HCT116 (cell line): Measurements from ENCODE around the gene ORM1. TPM values are rescaled to one million over a fixed set of nuclear protein-coding genes. Genes with fewer than 3 reads are reported as not detected.

ENCODE experiments used
- ATAC-seq: fragments of 200-7000 bp; cut with Tn5 transposase; 2 replicates; pipeline ENCODE4 v1.9.1; 2020; ENCODE audit warnings: mild to moderate bottlenecking, moderate library complexity
- BruUV-seq: library from RNA; stranded (reverse); fragments of 400-500 nt; replicated peaks from 2 replicates; lab custom pipeline; 2021; lab: Mats Ljungman, UMichigan
- CTCF ChIA-PET: fragments of 300-600 bp; sonication (Branson Sonifier 250); formaldehyde crosslinking; loops from one replicate; lab custom pipeline; 2021; ENCODE audit warnings: antibody characterized with exemption; lab: Charles Lee
- POLR2A ChIA-PET: fragments of 300-600, 350-600 bp; sonication (Branson Sonifier 250); formaldehyde crosslinking; loops from one replicate; lab custom pipeline; 2021; ENCODE audit warnings: antibody characterized with exemption; lab: Charles Lee
- RAD21 ChIA-PET, 2 experiments: fragments of 300-600 bp; sonication (Branson Sonifier 250); formaldehyde crosslinking; loops; one replicate each; lab custom pipeline; 2023; ENCODE audit warnings: low total read pairs in 2 of 2; ENCODE audit not compliant: uncharacterized antibody in 2 of 2, unreplicated experiment in 2 of 2, low non-redundant PET in 1 of 2; lab: Charles Lee
- DNase-seq: peaks from one replicate; pipeline ENCODE4 v3.0.0-alpha.2; 2010; ENCODE audit warnings: low read depth, low spot score
- H2AFZ ChIP-seq: fragments of 200-600 bp; shearing (Covaris generic), sonication (generic); 2 replicates; pipeline ENCODE4 v1.6.1; 2017; ENCODE audit warnings: low read depth, mixed run types, mixed read lengths, antibody characterized with exemption, low read length; ENCODE audit not compliant: poor library complexity, severe bottlenecking
- H3K27ac ChIP-seq: 2 replicates; pipeline ENCODE4 v1.5.1; 2012; ENCODE audit warnings: low read depth, low read length
- H3K27me3 ChIP-seq: fragments of 200-600 bp; sonication (generic); 2 replicates; pipeline ENCODE4 v1.6.1; 2016; ENCODE audit warnings: mixed run types, low read length, mixed read lengths; ENCODE audit not compliant: insufficient read depth
- H3K36me3 ChIP-seq, 2 experiments: fragments of 200-500 bp in 1 of 2; fragments of 200-600 bp in 1 of 2; sonication (Bioruptor generic) in 1 of 2; sonication (generic) in 1 of 2; 2 replicates each; pipeline versions ENCODE4 v1.5.1 to v1.6.1; 2014 to 2016; ENCODE audit warnings: low read length in 2 of 2, inconsistent platforms in 1 of 2, mixed read lengths in 1 of 2, mixed run types in 1 of 2; ENCODE audit not compliant: insufficient read depth in 2 of 2, control insufficient read depth in 1 of 2
- H3K4me1 ChIP-seq, 2 experiments: fragments of 200-600 bp in 1 of 2; sonication (generic) in 1 of 2; 2 replicates each; pipeline versions ENCODE4 v1.5.1 to v1.6.1; 2012 to 2017; ENCODE audit warnings: low read length in 2 of 2, inconsistent platforms in 1 of 2, mild to moderate bottlenecking in 1 of 2, mixed read lengths in 1 of 2, mixed run types in 1 of 2, moderate library complexity in 1 of 2; ENCODE audit not compliant: insufficient read depth in 2 of 2, control insufficient read depth in 1 of 2
- H3K4me2 ChIP-seq: fragments of 200-600 bp; sonication (generic); 2 replicates; pipeline ENCODE4 v1.6.1; 2017; ENCODE audit warnings: mixed run types, low read length, mixed read lengths
- H3K4me3 ChIP-seq, 2 experiments: fragments of 200-600 bp in 1 of 2; sonication (generic) in 1 of 2; replicated peaks in 1 of 2; 2 replicates each; pipeline ENCODE4 v1.5.1; 2011 to 2016; ENCODE audit warnings: low read length in 2 of 2, control low read depth in 1 of 2, low read depth in 1 of 2, mild to moderate bottlenecking in 1 of 2, mixed read lengths in 1 of 2, mixed run types in 1 of 2
- H3K79me2 ChIP-seq: fragments of 200-600 bp; sonication (generic); 2 replicates; pipeline ENCODE4 v1.6.1; 2017; ENCODE audit warnings: mild to moderate bottlenecking, mixed run types, low read length, moderate library complexity, mixed read lengths; ENCODE audit not compliant: insufficient read depth
- H3K9ac ChIP-seq: fragments of 200-600 bp; sonication (generic); 2 replicates; pipeline ENCODE4 v1.6.1; 2016; ENCODE audit warnings: low read length, mixed read lengths
- H3K9me2 ChIP-seq: fragments of 200-600 bp; sonication (generic), shearing (Covaris generic); 2 replicates; pipeline ENCODE4 v1.6.1; 2017; ENCODE audit warnings: mixed run types, mild to moderate bottlenecking, moderate library complexity; ENCODE audit not compliant: insufficient read depth
- H3K9me3 ChIP-seq, 2 experiments: fragments of 200-500 bp in 1 of 2; fragments of 200-600 bp in 1 of 2; sonication (Bioruptor generic) in 1 of 2; sonication (generic) in 1 of 2; 2 replicates each; pipeline ENCODE4 v1.6.1; 2014 to 2017; ENCODE audit warnings: low read length in 2 of 2, mixed read lengths in 2 of 2, inconsistent platforms in 1 of 2, low read depth in 1 of 2, mild to moderate bottlenecking in 1 of 2, mixed run types in 1 of 2, moderate library complexity in 1 of 2; ENCODE audit not compliant: control insufficient read depth in 1 of 2, insufficient read depth in 1 of 2
- H4K20me1 ChIP-seq: fragments of 200-600 bp; sonication (generic), shearing (Covaris generic); 2 replicates; pipeline ENCODE4 v1.6.1; 2017; ENCODE audit warnings: mixed run types, mild to moderate bottlenecking, moderate library complexity; ENCODE audit not compliant: insufficient read depth
- CBX3 ChIP-seq: IDR thresholded peaks from 2 replicates; pipeline ENCODE4 v1.6.1; 2012; ENCODE audit warnings: low read depth
- CEBPB ChIP-seq: IDR thresholded peaks from 2 replicates; pipeline ENCODE4 v1.6.1; 2012; ENCODE audit warnings: low read depth
- EGR1 ChIP-seq: IDR thresholded peaks from 2 replicates; pipeline ENCODE4 v1.6.1; 2012; ENCODE audit warnings: low read depth
- EZH2phosphoT487 ChIP-seq: fragments of 200-600 bp; IDR thresholded peaks from 2 replicates; pipeline ENCODE4 v1.6.1; 2018; ENCODE audit warnings: antibody characterized with exemption, borderline replicate concordance
- FOSL1 ChIP-seq: IDR thresholded peaks from 2 replicates; pipeline ENCODE4 v1.6.1; 2012; ENCODE audit warnings: low read depth
- JUND ChIP-seq: IDR thresholded peaks from 2 replicates; pipeline ENCODE4 v1.6.1; 2012
- POLR2A ChIP-seq: IDR thresholded peaks from 2 replicates; pipeline ENCODE4 v1.7.0; 2011; ENCODE audit warnings: borderline replicate concordance; ENCODE audit not compliant: insufficient read depth, insufficient read length; ENCODE audit errors: extremely low read depth
- POLR2AphosphoS5 ChIP-seq: IDR thresholded peaks from 2 replicates; pipeline ENCODE4 v1.6.1; 2011; ENCODE audit warnings: mild to moderate bottlenecking, low read depth, low read length, moderate library complexity
- RAD21 ChIP-seq: IDR thresholded peaks from 2 replicates; pipeline ENCODE4 v1.6.1; 2012; ENCODE audit warnings: low read depth, mild to moderate bottlenecking
- YY1 ChIP-seq: IDR thresholded peaks from 2 replicates; pipeline ENCODE4 v1.6.1; 2011; ENCODE audit warnings: low read length, low read depth, moderate library complexity, mild to moderate bottlenecking; ENCODE audit not compliant: insufficient replicate concordance; ENCODE audit errors: extremely low read depth
- ZNF274 ChIP-seq: fragments of 200-500 bp; sonication (Bioruptor generic); IDR thresholded peaks from 2 replicates; pipeline ENCODE4 v1.6.1; 2014; ENCODE audit warnings: mild to moderate bottlenecking, low read depth, low read length, inconsistent platforms
- intact Hi-C: fragments of 100-400 bp; cut with micrococcal nuclease; formaldehyde crosslinking; loops from 2 replicates; pipeline ENCODE4 v1.10.0; 2022
- total RNA-seq: library from RNA; stranded (reverse); gene quantifications from one replicate; pipeline ENCODE4 v1.2.1, GENCODE V29; 2021; ENCODE audit not compliant: unreplicated experiment
- TF ChIP-seq, protein P1 (sequence below): IDR thresholded peaks from 2 replicates; pipeline ENCODE4 v1.6.1; 2012
- TF ChIP-seq, protein P2 (sequence below): IDR thresholded peaks from 2 replicates; pipeline ENCODE4 v1.6.1; 2012; ENCODE audit warnings: low read depth
- TF ChIP-seq, protein P3 (sequence below): IDR thresholded peaks from 2 replicates; pipeline ENCODE4 v1.6.1; 2011; ENCODE audit warnings: mild to moderate bottlenecking, low read length, moderate library complexity; ENCODE audit not compliant: insufficient replicate concordance; ENCODE audit errors: extremely low read depth
- TF ChIP-seq, protein P4 (sequence below): IDR thresholded peaks from 2 replicates; pipeline ENCODE4 v1.6.1; 2012

ORM1 gene
- total RNA-seq, 1 experiment from 2014 or later = 5.6 TPM

DNA sequence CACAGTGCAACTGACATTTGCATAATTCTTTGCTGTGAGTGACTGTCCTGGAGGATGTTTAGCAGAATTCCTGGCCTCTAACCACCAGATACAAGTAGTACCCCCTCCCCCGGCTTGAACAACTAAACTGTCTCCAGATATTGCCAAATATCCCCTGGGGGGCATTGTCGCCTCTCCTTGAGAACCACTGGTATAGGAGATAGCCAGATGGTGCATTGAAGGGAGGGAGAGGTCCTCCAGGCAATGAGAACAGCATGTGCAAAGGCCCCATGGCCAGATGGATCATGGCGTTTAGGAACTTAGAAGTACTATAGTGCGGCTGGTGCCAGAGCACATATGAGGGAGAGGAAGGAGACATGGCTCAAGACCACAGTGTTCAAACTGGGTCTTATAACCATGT lies 18.9 kb upstream of the ORM1 start (continued):
- TF ChIP-seq EGR1 = no peak
- no peak for TF ChIP-seq POLR2A
- no peak for TF ChIP-seq YY1
- no peak for TF ChIP-seq FOSL1
- TF ChIP-seq, all 23 proteins: peak for 0

DNA sequence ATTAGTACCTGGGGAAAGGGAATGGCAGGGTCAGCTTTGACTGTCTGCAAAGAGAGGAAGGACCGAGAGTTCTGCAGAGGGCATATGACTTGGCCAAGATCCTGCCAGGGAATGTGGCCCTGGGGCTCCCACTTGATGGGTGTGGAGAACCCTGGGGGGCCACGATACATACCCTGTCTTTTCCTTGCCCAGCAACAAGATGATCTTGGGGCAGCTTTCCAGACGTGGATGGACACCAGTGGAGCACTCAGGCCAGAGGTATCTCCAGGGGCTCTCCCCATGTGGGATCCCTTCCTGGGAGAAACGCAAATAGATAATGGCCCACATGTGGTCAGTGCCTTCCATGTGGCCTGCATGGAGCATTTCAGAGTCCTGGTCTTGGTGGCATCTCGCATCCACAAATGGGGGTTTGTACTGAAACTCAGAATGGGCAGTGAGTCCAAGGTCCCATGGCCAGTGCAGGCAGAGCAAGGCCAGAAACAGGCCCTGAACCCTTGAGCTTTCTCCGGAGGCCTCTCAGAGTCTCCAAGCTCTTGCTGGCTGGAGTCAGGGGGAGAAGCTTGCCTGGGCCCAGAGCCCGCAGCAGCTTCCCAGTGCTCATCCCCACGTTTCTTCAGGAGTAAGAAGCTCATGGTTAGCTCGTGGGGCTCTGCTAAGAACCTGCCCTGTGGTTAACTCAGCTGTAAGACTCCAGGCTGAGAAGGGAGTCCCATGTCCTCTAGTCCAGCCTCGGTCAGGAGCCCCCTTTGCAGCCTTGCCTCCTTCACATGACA lies 18.3 kb upstream of the ORM1 start:
- POLR2A ChIA-PET = no interaction called here
- no peaks in the 10 kb centered on the region for H3K27me3 ChIP-seq
- TF ChIP-seq, protein P1, sequence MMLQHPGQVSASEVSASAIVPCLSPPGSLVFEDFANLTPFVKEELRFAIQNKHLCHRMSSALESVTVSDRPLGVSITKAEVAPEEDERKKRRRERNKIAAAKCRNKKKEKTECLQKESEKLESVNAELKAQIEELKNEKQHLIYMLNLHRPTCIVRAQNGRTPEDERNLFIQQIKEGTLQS = no peak
- TF ChIP-seq, protein P2, sequence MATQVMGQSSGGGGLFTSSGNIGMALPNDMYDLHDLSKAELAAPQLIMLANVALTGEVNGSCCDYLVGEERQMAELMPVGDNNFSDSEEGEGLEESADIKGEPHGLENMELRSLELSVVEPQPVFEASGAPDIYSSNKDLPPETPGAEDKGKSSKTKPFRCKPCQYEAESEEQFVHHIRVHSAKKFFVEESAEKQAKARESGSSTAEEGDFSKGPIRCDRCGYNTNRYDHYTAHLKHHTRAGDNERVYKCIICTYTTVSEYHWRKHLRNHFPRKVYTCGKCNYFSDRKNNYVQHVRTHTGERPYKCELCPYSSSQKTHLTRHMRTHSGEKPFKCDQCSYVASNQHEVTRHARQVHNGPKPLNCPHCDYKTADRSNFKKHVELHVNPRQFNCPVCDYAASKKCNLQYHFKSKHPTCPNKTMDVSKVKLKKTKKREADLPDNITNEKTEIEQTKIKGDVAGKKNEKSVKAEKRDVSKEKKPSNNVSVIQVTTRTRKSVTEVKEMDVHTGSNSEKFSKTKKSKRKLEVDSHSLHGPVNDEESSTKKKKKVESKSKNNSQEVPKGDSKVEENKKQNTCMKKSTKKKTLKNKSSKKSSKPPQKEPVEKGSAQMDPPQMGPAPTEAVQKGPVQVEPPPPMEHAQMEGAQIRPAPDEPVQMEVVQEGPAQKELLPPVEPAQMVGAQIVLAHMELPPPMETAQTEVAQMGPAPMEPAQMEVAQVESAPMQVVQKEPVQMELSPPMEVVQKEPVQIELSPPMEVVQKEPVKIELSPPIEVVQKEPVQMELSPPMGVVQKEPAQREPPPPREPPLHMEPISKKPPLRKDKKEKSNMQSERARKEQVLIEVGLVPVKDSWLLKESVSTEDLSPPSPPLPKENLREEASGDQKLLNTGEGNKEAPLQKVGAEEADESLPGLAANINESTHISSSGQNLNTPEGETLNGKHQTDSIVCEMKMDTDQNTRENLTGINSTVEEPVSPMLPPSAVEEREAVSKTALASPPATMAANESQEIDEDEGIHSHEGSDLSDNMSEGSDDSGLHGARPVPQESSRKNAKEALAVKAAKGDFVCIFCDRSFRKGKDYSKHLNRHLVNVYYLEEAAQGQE = no peak
- TF ChIP-seq ZNF274 (no peak), EZH2phosphoT487 (no peak), FOSL1 (no peak), CEBPB (no peak), JUND (no peak), POLR2AphosphoS5 (no peak), EGR1 (no peak), CBX3 (no peak), RAD21 (no peak)
- TF ChIP-seq, protein P3, sequence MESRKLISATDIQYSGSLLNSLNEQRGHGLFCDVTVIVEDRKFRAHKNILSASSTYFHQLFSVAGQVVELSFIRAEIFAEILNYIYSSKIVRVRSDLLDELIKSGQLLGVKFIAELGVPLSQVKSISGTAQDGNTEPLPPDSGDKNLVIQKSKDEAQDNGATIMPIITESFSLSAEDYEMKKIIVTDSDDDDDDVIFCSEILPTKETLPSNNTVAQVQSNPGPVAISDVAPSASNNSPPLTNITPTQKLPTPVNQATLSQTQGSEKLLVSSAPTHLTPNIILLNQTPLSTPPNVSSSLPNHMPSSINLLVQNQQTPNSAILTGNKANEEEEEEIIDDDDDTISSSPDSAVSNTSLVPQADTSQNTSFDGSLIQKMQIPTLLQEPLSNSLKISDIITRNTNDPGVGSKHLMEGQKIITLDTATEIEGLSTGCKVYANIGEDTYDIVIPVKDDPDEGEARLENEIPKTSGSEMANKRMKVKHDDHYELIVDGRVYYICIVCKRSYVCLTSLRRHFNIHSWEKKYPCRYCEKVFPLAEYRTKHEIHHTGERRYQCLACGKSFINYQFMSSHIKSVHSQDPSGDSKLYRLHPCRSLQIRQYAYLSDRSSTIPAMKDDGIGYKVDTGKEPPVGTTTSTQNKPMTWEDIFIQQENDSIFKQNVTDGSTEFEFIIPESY = no peak
- TF ChIP-seq, protein P4, sequence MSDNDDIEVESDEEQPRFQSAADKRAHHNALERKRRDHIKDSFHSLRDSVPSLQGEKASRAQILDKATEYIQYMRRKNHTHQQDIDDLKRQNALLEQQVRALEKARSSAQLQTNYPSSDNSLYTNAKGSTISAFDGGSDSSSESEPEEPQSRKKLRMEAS = no peak
- TF ChIP-seq, all 23 proteins: peak for 0
- Histone ChIP-seq H3K9me2 (no peaks in the 10 kb centered on the region), H3K4me3 (no peak overlapping the region), H3K9ac (no peak overlapping the region), H3K4me2 (no peak overlapping the region), H3K36me3 (no peaks in the 10 kb centered on the region), H4K20me1 (no peaks in the 10 kb centered on the region), H3K27ac (no peak overlapping the region), H2AFZ (no peak overlapping the region), H3K4me1 (peaks cover 0 to 3% of the 10 kb centered on the region in 2 experiments; a peak in 1 of 4 replicates), H3K9me3 (no peaks in the 10 kb centered on the region), H3K79me2 (no peaks in the 10 kb centered on the region)
- no peak for ATAC-seq
- DNase-seq = no peak
- RAD21 ChIA-PET = interaction anchor here in 1 of 2 experiments (1.0 kb wide), 1 partner anchor 197 kb away, joined by 3 read pairs; no protein-coding TSS in a partner anchor
- BruUV-seq = no TSS peak
- intact Hi-C loops = loop anchor here (1.0 kb wide), 3 partner anchors 196 to 622 kb away; no protein-coding TSS in a partner anchor
- CTCF ChIA-PET = interaction anchor here (0.9 to 1.2 kb wide), 2 partner anchors 9 to 220 kb away, joined by 3 read pairs; no protein-coding TSS in a partner anchor
